ENCODE measurements around the gene MPZL1. TPM values are rescaled to one million over a fixed set of nuclear protein-coding genes. Genes with fewer than 3 reads are reported as not detected.

MPZL1 gene
- total RNA-seq, 1 donor from 2014 or later: 85.5 TPM

GRCh38 chr1:167689567-167689920, 32.2 kb upstream of the MPZL1 start:
- no peaks in the 10 kb centered on the region for H3K36me3 ChIP-seq (ENCODE audit: control insufficient read depth, insufficient read depth, low read length)
- H3K27me3 ChIP-seq (ENCODE audit: control insufficient read depth, insufficient read depth, low read length): peaks cover 4% of the 10 kb centered on the region
- H3K4me3 ChIP-seq (ENCODE audit: low read depth, low read length): no peak overlapping the region
- no peak for DNase-seq (ENCODE audit: low read depth)
- TF ChIP-seq, protein P1, sequence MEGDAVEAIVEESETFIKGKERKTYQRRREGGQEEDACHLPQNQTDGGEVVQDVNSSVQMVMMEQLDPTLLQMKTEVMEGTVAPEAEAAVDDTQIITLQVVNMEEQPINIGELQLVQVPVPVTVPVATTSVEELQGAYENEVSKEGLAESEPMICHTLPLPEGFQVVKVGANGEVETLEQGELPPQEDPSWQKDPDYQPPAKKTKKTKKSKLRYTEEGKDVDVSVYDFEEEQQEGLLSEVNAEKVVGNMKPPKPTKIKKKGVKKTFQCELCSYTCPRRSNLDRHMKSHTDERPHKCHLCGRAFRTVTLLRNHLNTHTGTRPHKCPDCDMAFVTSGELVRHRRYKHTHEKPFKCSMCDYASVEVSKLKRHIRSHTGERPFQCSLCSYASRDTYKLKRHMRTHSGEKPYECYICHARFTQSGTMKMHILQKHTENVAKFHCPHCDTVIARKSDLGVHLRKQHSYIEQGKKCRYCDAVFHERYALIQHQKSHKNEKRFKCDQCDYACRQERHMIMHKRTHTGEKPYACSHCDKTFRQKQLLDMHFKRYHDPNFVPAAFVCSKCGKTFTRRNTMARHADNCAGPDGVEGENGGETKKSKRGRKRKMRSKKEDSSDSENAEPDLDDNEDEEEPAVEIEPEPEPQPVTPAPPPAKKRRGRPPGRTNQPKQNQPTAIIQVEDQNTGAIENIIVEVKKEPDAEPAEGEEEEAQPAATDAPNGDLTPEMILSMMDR (IDR thresholded peaks at IDR 0.05; ENCODE audit: insufficient read depth, low read length, poor library complexity, severe bottlenecking): no peak

DNA sequence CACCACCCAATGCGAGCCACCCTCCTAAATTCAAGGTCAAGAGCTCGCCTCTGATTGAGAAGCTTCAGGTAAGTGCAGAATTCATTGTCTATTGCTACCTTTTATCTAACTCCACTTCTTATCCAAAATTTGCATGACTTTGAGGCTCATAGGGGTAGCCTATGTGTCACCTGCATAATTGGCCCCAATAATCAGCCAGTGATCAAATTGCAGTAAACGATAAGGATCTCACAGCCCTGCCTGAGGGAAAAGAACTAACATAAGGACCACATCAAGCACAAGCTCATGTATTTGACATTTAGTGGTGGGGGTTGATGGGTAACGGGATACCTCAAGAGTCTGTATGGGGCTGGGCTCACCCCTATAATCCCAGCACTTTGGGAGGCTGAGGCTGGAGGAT, 31.7 kb upstream of the MPZL1 start:
- H3K4me3 ChIP-seq (ENCODE audit: low read depth, low read length): no peak overlapping the region
- TF ChIP-seq, protein P1 (IDR thresholded peaks at IDR 0.05; ENCODE audit: insufficient read depth, low read length, poor library complexity, severe bottlenecking): no peak
- peaks cover 4% of the 10 kb centered on the region for H3K27me3 ChIP-seq (ENCODE audit: control insufficient read depth, insufficient read depth, low read length)
- no peaks in the 10 kb centered on the region for H3K36me3 ChIP-seq (ENCODE audit: control insufficient read depth, insufficient read depth, low read length)
- DNase-seq (ENCODE audit: low read depth): no peak

- TF ChIP-seq, protein P1 (IDR thresholded peaks at IDR 0.05; ENCODE audit: insufficient read depth, low read length, poor library complexity, severe bottlenecking): no peak
- Histone ChIP-seq H3K27me3 (ENCODE audit: control insufficient read depth, insufficient read depth, low read length) (peaks cover 4% of the 10 kb centered on the region), H3K36me3 (ENCODE audit: control insufficient read depth, insufficient read depth, low read length) (no peaks in the 10 kb centered on the region), H3K4me3 (ENCODE audit: low read depth, low read length) (no peak overlapping the region)
- DNase-seq (ENCODE audit: low read depth): no peak
Observed at GRCh38 chr1:167693425-167694045, 28.2 kb upstream of the MPZL1 start.

DNA sequence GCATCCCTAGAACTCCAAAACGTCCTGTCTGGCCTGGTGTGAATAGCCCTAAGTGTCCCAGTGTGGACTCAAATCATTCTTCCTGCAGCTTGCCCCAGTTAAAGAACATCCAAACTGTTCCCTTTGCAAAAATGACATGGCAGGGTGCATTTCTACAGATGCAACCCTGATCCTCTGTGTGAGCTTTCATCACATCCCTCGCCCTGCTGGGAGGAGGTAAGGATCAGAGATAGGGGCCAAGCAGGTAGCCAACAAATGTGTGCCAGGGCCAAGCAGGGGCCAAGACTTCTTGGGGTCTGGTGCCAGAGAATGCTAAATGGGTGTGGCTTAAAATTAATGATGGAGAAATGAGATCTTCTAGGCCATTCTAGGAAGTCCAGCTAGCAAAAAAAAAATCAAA, 27.1 kb upstream of the MPZL1 start:
- Histone ChIP-seq H3K36me3 (ENCODE audit: control insufficient read depth, insufficient read depth, low read length) (no peaks in the 10 kb centered on the region), H3K27me3 (ENCODE audit: control insufficient read depth, insufficient read depth, low read length) (peaks cover 4% of the 10 kb centered on the region), H3K4me3 (ENCODE audit: low read depth, low read length) (no peak overlapping the region)
- TF ChIP-seq, protein P1 (IDR thresholded peaks at IDR 0.05; ENCODE audit: insufficient read depth, low read length, poor library complexity, severe bottlenecking): no peak
- no peak for DNase-seq (ENCODE audit: low read depth)

- DNase-seq (ENCODE audit: low read depth): no peak
Observed at GRCh38 chr1:167695147-167695546, 26.6 kb upstream of the MPZL1 start.

More at GRCh38 chr1:167695147-167695546, 26.6 kb upstream of the MPZL1 start:
- no peaks in the 10 kb centered on the region for H3K36me3 ChIP-seq (ENCODE audit: control insufficient read depth, insufficient read depth, low read length)
- no peak overlapping the region for H3K4me3 ChIP-seq (ENCODE audit: low read depth, low read length)
- TF ChIP-seq, protein P1 (IDR thresholded peaks at IDR 0.05; ENCODE audit: insufficient read depth, low read length, poor library complexity, severe bottlenecking): no peak
- peaks cover 4% of the 10 kb centered on the region for H3K27me3 ChIP-seq (ENCODE audit: control insufficient read depth, insufficient read depth, low read length)
